GM19239 (cell line): ENCODE results near the gene UNC119B.

Experiments
- DNase-seq: peaks from one replicate; pipeline ENCODE4 v3.0.0; 2011; ENCODE audit warnings: low spot score; ENCODE audit not compliant: insufficient read length
- FAIRE-seq: peaks from 2 replicates; lab custom pipeline; 2011; peaks lifted over from hg19 to GRCh38; lab: Jason Lieb, UNC

UNC119B gene

DNA sequence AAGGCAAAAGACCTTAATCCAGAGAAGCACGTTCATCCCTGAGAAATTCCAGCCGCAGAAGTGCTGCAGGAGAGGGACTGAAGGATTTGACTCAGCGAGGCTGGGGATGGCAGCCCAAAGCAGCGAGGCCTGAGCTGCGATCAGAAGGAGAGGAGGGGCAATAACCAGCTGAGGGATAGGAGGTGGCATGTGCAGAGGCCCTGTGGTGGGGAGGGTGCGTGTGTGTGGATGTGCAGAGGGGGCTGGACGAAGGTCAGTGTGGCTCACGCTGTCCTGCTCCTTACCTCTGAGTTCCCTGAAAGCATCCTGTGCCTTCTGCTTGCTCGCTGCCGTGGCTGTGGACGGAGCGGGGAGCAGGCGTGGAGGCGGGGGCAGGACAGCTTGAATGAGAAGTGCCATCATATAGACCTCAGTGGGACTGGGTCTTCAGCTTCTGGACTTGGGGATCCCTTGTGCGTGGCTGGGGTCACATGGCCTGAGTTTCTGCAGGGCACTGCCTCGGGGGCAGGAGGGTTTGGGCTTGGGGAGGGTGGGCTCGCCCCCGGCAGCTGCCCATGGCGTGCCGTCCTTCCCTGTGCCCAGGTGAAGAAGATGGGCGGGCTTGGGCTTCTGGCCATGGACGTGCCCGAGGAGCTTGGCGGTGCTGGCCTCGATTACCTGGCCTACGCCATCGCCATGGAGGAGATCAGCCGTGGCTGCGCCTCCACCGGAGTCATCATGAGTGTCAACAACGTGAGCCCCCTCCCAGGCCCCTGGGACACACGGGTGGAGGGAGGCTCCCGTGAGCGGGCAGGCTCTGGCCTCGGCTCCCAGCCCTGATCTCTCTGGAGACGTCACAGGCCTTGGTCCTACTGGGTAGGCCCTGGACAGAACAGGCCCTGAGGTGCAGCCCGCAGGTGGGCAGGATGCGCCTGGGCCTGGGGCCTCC, 26.4 kb downstream of the UNC119B start:
- no peak for DNase-seq
- no peak for FAIRE-seq

DNA sequence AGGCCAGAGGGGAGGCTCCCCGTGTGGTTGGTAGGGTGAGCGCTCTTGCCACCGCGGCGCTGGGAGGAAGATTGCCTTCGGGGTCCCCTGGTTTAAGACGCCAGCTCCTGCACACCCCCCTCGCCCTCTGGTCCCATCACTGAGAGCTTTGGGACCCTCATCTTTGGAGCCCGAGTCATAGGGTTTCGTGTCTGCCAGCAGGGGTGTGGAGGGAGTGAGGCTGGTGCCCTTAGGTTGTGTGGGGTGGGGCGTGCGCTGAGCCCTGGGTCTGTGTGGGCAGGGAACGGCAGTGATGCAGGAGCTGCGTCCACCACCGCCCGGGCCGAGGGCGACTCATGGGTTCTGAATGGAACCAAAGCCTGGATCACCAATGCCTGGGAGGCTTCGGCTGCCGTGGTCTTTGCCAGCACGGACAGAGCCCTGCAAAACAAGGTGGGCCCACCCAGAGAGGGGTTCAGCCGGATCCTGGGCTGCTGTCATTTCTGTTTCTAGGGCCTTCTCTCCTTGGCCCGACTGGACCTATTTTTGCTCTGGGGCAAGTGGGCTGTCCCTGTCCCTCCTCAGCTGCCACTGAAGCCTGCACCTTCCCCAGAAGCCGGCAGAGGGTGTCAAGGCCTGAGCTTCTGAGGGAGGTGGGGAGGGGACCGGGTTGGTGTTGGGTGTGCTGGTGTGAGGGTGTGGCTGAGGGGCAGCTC, 27.4 kb downstream of the UNC119B start:
- no peak for FAIRE-seq
- no peak for DNase-seq

DNA sequence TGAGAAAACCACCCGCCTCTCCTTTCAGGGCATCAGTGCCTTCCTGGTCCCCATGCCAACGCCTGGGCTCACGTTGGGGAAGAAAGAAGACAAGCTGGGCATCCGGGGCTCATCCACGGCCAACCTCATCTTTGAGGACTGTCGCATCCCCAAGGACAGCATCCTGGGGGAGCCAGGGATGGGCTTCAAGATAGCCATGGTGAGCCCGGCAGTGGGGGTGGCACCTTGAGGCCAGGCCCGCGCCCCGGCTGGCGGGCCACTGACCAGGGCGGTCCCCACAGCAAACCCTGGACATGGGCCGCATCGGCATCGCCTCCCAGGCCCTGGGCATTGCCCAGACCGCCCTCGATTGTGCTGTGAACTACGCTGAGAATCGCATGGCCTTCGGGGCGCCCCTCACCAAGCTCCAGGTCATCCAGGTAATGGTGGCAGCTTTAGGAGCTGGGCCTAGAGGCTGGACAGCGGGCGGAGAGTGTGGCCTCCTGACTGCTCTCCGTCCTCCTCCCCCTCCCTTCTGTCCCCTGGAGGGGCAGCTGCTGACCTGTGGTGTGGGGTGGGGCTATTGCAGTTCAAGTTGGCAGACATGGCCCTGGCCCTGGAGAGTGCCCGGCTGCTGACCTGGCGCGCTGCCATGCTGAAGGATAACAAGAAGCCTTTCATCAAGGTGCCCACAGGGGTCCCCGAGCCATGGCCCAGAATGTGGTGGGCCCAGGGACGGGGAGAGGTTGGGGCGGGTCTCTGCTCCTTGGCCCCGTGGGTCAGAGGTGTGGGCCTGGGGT, 28.2 kb downstream of the UNC119B start:
- DNase-seq (no peak), FAIRE-seq (no peak)

DNA sequence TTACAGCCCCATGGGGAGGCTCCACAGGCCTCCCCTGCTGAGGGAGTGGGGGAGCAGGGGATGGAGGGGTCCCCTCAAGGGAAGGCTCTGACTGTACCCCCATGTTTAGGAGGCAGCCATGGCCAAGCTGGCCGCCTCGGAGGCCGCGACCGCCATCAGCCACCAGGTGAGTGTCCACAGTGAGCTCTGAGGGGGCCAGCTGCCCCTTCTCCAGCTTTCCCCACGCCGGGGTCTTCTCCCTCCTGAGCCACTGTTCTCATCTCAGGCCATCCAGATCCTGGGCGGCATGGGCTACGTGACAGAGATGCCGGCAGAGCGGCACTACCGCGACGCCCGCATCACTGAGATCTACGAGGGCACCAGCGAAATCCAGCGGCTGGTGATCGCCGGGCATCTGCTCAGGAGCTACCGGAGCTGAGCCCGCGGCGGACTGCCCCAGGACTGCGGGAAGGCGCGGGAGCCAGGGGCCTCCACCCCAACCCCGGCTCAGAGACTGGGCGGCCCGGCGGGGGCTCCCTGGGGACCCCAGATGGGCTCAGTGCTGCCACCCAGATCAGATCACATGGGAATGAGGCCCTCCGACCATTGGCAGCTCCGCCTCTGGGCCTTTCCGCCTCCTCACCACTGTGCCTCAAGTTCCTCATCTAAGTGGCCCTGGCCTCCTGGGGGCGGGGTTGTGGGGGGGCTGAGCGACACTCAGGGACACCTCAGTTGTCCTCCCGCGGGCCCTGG, 28.9 kb downstream of the UNC119B start:
- FAIRE-seq (no peak), DNase-seq (no peak)

DNA sequence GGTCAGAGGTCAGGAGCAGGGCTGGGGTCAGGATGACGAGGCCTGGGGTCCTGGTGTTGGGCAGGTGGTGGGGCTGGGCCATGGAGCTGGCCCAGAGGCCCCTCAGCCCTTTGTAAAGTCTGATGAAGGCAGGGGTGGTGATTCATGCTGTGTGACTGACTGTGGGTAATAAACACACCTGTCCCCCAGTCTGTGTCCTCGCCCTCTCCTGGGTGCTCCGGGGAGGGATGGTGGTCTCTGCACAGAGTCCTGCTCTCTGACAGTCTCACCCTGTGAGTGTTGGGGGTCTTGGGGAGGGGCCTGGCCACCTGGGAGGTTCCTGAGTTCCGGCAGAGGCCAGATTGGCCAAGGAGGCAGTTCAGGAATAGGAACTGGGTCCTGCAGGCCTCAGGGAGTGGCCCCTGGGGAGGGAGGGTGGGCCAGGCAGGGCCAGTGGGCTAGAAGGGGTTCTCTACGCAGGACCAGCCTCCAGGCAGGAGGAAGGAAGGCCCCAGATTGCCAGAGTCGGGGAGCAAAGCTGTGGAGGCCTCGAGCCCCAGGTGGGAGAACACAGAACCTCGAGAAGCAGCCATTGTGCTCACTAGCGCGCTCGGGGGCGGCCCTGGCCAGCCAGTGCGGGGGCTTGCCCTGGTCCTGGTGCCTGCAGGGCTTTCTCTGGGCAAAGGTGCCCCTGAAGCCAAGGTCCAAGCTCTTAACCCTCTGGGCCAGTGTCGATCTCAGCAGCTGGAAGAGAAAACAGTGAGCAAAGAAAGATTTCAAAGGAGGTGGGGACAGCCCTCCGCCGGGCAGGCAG, 29.8 kb downstream of the UNC119B start:
- DNase-seq = no peak
- FAIRE-seq = no peak

DNA sequence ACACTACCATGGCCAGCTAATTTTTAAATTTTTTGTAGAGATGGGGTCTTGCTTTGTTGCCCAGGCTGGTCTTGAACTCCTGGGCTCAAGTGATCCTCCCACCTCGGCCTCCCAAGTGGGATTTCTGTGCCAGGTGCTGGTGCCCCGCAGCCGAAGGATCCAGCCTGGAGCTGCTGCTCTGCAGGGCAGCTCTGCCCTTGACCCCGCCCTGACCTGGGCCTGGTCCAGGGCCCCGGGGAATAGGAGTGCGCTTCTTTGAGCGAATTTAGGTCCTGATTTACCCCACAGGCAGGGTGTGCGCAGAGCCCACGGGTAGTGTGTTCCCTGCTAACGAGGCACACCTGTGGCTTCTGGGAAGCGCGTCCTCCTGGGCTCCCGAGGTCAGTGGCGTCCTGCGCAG, 30.6 kb downstream of the UNC119B start:
- FAIRE-seq (no peak), DNase-seq (no peak)

DNA sequence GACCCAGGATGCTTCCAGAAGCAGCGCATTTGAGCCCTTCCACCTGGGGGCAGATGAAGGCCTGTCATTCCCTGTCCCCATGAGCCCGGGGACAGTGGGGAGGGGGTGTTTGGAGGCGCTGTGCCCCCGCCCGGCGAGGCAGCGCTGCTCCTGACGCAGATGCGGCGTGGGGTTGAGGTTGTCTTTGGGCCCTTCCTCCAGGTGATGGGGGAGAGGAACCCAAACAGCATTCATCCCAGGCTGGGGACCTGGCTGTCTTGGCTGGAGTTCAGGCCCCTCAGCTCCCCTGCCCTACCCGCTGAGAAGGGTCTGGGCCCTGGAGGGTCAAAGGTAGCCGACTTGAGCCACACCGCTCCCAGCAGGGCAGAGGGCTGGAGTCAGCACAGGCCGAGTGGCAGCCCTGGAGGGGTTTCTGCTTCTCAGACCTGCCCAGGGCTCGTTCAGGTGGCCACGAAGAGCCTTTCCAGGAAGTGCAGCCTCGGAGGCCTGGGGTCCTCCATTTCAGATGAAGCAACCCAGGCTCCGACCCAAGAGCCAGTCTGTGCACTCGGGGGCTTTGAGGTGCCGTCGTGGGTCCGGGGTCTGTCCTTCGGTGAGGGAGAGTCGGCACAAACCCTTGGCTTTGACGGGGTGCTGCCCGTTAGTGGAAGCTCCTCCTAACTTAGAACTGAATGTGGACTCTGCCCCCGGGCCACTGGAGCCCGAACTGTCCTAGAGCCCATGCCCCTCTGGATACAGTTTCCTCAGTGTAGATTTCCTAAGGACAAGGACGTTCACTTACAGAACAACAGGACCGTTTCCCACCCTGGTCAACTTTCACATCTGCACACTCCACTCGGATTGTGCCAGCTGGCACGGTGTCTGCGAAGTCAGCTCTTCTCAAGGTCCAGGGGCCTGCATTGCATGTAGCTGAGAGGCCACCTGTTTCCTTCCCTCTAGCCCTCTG, 31.5 kb downstream of the UNC119B start:
- DNase-seq (no peak), FAIRE-seq (no peak)

DNA sequence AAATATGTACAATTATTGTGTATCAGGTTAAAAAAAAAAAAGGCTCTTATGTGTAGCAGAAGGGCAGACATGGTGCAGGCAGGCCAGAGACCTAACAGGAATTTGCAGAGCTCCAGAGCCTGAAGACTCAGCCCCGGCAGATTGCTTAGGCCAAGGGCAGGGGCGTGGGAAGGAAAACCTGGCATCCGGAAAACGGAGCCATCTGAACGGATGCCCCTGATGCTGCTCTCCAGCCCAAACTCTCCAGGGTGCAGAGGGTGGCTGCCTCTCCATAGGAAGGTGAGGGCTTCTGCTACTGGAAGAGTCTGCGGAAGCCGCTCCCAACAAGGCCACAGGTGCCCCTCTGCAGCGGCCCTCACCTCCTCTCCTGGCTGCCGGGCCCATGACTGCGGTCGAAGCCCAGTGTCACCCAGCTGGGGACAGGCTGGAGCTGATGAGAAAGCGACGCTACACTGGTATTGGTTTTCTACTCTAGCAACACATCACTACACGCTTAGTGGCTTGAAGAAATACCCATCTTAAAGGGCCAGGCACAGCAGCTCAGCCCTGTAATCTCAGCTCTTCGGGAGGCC, 34.8 kb downstream of the UNC119B start:
- DNase-seq (no peak), FAIRE-seq (no peak)

DNA sequence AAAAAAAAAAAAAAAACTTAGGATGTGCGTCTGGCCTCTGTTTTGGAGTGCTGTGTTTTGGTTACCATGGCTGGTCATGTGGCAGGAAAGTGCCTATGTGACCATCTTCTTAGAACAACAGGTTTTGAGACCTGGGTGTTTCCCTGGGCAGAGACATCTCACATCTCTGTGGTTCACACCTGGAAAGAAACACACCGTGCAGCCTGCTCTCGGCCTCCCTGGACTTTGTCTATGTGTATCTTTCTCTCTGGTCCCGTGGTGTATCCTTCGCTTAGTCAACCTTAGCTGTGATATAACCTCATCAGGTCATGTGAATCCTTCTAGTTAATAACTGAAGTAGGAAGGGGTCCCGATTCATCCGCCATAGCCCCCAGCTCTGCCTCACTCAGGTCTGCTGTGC, 38.0 kb downstream of the UNC119B start:
- no peak for DNase-seq

DNA sequence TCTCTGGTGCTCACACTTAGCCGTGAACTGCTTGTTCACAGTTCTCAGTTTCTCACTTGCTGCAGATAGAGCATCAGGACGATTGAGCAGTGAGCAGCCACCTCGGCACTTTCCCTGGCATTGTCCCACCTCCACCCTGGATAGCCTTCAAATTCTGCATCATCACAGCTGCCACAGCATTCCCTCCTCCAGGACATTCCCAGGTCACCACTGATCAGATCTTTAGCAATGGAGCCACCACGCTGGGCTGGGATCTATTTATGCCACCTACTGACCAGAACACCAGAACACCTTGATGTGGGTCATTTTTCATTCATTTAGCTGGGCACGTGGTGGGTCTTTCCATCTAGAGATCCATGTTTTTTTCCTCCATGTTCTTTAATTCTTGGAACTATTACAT, 39.0 kb downstream of the UNC119B start:
- no peak for DNase-seq

More for the DNA sequence above, 38.0 kb downstream of the UNC119B start:
- FAIRE-seq = no peak

DNA sequence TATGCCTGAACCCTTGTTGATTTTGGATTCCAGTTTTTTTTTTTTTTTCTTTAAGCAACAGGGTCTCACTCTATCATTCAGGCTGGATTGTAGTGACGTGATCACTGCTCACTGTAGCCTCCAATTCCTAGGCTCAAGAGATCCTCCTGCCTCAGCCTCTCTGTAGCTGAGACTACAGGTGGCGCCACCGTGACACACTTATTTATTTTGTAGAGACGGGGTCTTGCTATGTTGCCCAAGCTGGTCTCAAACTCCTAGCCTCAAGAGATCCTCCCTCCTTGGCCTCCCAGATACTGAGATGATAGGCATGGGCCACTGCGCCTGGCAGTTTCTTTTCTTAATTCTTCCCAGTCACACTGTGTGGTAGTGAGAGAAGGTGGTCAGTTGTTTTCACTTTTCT, 40.5 kb downstream of the UNC119B start:
- DNase-seq = no peak
- FAIRE-seq = no peak

More for the DNA sequence above, 39.0 kb downstream of the UNC119B start:
- no peak for FAIRE-seq

DNA sequence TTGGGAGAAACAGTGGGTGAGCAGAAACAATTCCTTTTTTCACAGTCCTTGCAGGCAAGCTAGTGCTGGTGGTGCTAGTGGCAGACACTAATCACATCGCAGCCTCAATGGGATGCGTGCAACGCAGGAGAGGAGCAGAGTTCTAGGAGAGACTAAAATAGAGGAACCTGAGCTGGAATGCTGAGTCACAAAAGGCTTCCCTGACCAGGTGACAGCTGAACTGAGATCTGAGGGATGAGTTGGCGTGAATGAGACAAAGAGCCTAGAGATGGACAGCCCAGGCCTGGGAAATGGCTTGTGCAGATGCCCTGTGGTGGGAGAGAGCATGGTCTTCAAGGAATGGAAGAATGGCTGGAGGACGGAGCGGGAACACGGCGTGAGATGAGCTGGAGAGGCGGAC, 41.1 kb downstream of the UNC119B start:
- no peak for DNase-seq
- FAIRE-seq = no peak

DNA sequence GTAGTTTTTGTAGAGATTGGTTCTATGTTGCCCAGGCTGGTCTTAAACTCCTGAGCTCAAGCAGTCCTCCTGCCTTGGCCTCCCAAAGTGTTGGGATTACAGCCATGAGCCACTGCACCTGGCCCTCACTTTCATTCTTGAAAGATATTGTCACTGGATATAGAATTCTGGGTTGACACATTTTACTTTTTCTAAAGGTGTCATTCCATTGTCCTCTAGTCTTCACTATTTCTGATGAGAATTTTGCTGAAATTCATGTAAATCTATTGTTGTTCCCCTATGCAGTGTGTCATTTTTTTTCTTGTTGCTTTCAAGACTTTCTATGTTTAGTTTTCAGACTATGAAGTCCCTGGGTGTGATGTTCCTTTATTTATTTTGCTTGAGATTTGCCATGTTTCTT, 44.5 kb downstream of the UNC119B start:
- no peak for DNase-seq
- no peak for FAIRE-seq

DNA sequence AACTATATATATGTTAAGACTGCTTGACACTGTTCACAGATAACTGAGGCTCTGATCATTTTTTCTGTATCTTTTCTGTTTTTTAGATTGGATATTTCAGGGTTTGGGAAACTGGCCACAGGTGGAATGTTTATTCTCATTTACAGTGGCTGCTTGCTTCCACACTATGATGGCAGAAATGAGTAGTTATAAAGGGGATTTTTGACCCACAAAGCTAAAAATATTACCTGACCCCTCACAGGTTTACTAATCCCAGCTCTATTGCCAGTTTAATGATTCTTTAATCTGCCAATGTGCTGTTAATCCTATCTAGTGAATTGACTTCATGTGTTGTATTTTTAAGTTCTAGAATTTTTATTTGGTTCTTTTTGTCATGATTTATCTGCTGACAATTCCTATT, 45.0 kb downstream of the UNC119B start:
- FAIRE-seq (no peak), DNase-seq (no peak)

DNA sequence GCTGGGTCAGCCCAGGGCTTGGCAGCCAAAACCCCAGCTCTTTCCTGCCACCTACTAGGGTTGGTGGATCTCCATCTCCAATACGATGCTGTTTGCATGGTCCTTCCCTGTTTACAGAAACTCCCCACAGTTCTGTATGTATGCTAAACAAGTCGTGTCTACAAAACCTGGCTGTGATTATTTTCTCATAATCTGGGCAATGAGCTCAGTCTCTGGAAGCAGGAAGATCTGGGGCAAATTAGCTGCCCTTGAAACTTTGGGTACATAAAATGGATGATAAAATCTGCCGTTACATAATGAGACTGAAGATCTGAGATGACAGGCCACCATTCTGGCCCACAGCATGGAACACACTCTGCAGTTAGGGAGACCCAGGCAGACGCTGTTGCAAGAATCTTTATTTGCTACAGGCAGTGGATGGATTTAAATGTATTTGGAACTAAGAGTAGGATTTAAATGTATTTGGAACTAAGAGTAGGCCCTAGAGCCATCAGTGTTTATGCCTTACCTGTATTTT, 47.0 kb downstream of the UNC119B start:
- DNase-seq = no peak
- no peak for FAIRE-seq

DNA sequence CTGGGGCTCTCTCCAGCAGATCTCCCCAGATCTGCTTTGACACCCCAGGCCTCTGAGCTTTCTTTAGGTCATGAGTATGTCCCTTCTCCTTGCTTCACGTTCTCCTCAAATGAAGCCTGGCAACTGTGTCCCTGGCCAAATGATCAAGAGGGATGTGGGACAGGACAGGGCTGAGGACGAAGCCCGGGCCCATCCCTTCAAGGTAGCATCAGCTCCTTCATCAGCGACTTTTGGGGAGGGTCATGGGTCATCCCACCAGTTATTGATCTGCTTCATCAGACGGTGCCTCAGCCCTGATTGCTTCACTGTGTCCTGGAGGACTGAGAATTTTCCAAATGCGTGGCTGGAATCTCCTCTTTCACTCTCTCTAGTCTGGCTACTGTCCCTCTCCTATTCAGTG, 47.7 kb downstream of the UNC119B start:
- no peak for FAIRE-seq
- no peak for DNase-seq

DNA sequence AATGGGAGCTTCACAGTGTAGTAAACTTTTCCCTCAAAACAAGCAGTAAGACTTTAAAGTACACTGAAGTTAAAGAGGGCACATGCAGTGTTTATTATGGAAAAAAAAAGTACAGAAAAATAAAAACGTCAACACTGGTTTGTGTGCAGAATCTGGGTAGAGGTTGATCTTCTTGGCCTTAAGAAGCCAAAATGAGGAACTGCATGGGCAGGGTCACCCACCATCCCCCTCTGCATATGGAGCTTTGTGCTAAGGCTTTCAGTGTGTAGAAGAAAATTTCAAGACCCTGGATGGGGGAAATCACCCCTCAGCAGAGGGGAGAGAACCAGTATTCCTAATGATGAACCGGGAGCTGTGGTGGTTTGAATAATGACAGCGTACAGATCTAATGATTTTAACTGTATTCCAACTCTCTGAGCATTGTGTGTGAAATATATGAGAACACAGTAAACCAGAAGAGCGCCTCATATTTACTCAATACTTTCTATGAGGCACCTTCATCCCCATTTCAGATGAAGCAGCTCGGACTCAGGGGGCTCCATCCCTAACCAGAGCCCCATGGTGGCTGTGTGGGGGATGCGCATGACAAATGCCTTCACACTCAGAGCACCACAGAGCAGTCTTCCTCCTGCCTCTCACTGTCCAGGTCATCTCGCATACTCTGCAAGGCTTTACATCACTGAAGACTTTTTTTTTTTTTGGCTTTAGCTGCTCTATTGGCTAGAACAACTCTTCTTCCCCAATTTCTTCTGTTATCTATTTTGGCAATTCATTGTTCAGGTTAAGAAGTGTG, 48.7 kb downstream of the UNC119B start:
- FAIRE-seq = no peak
- DNase-seq = no peak
